Prostate gland (tissue), 2 donors: ENCODE results near the gene ESPNL. TPM values are rescaled to one million over a fixed set of nuclear protein-coding genes. Genes with fewer than 3 reads are reported as not detected.

Experiments used
- DNase-seq: peaks from one replicate; pipeline ENCODE4 v3.0.0-alpha.2; 2019; ENCODE audit warnings: low spot score
- H3K27ac ChIP-seq, 2 donors: fragments of 200-600 bp; sonication (generic); 2 replicates each; pipeline ENCODE4 v1.5.1; 2017 to 2019
- H3K27me3 ChIP-seq: fragments of 200-600 bp; sonication (generic); replicated peaks from 2 replicates; pipeline ENCODE4 v1.5.1; 2019; ENCODE audit not compliant: insufficient read depth
- H3K36me3 ChIP-seq, 2 donors: fragments of 200-600 bp; sonication (generic); 1 replicate in 1 of 2; 2 replicates in 1 of 2; pipeline versions ENCODE4 v1.5.1 to v1.8.1; 2017 to 2019
- H3K4me1 ChIP-seq: fragments of 200-600 bp; sonication (generic); replicated peaks from 2 replicates; pipeline ENCODE4 v1.5.1; 2019
- H3K4me3 ChIP-seq, 2 donors: fragments of 200-600 bp; sonication (generic); 2 replicates each; pipeline ENCODE4 v1.5.1; 2017 to 2019
- H3K9me3 ChIP-seq: fragments of 200-600 bp; sonication (generic); 2 replicates; pipeline ENCODE4 v1.5.1; 2017
- POLR2A ChIP-seq: fragments of 450-650 bp; IDR thresholded peaks from one replicate; pipeline ENCODE4 v1.6.1; 2016; ENCODE audit warnings: antibody characterized with exemption, mild to moderate bottlenecking
- POLR2AphosphoS5 ChIP-seq: sonication (generic); formaldehyde crosslinking; IDR thresholded peaks from one replicate; pipeline ENCODE4 v1.6.1; 2017; ENCODE audit warnings: antibody characterized with exemption
- WGBS: methylation state at CpG from one replicate; pipeline ENCODE4 v1.1.5; 2018; 5-methylcytosine and 5-hydroxymethylcytosine counted together
- intact Hi-C: fragments of 100-400 bp; cut with DNase I; formaldehyde crosslinking; loops from one replicate; pipeline ENCODE4 v1.14.2; 2022
- total RNA-seq, 2 donors: library from RNA; depleted of rRNA; stranded (reverse); fragments of >200 nt; gene quantifications; one replicate each; pipeline ENCODE4 v1.1.0, GENCODE V29; 2016
- TF ChIP-seq, protein P1 (sequence below), 4 experiments: fragments of 200-600 bp in 2 of 4; fragments of 450-650 bp in 2 of 4; sonication (generic) in 2 of 4; IDR thresholded peaks; 1 replicate in 3 of 4; 2 replicates in 1 of 4; pipeline ENCODE4 v1.5.1; 2016 to 2019; ENCODE audit warnings: antibody characterized with exemption in 4 of 4, mild to moderate bottlenecking in 2 of 4, moderate library complexity in 2 of 4

ESPNL gene
- total RNA-seq, 2 donors from 2014 or later = 0.68 to 3.9 TPM

DNA sequence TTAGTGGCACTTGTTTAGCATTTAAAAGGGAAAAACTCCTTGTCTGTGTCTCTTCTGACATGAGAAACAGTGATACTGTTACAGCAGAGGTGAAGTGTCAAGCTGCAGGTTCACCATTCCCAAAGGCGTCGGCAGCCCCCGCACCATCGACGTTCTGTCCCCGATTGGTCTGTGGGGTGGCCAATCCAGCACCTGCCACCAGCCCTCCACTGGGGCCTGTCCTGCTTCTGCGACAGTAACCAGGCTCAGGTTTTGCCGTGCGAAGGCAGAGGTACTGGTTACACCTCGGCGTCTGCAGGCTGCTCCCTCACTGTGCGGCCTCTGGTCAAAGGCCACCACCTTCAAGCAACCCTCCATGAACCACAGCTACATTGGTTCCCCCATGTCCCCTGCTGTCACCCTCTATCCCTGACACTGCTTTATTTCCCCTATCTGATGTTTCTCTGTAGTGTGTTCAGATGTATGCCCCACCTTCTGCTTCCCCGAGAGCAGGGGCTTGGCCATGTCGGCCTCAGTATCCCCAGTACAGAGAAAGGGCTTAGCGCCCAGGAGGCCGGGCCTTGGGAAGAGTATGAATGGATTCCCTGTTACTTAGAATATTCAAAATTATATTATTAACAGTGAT is 8.6 kb upstream of the ESPNL start:
- no peaks in the 10 kb centered on the region for H3K4me1 ChIP-seq
- TF ChIP-seq POLR2A = no peak
- TF ChIP-seq, protein P1, sequence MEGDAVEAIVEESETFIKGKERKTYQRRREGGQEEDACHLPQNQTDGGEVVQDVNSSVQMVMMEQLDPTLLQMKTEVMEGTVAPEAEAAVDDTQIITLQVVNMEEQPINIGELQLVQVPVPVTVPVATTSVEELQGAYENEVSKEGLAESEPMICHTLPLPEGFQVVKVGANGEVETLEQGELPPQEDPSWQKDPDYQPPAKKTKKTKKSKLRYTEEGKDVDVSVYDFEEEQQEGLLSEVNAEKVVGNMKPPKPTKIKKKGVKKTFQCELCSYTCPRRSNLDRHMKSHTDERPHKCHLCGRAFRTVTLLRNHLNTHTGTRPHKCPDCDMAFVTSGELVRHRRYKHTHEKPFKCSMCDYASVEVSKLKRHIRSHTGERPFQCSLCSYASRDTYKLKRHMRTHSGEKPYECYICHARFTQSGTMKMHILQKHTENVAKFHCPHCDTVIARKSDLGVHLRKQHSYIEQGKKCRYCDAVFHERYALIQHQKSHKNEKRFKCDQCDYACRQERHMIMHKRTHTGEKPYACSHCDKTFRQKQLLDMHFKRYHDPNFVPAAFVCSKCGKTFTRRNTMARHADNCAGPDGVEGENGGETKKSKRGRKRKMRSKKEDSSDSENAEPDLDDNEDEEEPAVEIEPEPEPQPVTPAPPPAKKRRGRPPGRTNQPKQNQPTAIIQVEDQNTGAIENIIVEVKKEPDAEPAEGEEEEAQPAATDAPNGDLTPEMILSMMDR (IDR thresholded peaks at IDR 0.05) = no peak
- no peak for TF ChIP-seq POLR2AphosphoS5
- no peaks in the 10 kb centered on the region for H3K27me3 ChIP-seq
- H3K36me3 ChIP-seq = no peaks in the 10 kb centered on the region
- no peaks in the 10 kb centered on the region for H3K9me3 ChIP-seq
- H3K27ac ChIP-seq = no peak overlapping the region
- intact Hi-C loops = no loop called here
- 95% methylated on average over 16 of the region's 16 CpGs for WGBS
- H3K4me3 ChIP-seq = no peak overlapping the region
- DNase-seq = no peak

DNA sequence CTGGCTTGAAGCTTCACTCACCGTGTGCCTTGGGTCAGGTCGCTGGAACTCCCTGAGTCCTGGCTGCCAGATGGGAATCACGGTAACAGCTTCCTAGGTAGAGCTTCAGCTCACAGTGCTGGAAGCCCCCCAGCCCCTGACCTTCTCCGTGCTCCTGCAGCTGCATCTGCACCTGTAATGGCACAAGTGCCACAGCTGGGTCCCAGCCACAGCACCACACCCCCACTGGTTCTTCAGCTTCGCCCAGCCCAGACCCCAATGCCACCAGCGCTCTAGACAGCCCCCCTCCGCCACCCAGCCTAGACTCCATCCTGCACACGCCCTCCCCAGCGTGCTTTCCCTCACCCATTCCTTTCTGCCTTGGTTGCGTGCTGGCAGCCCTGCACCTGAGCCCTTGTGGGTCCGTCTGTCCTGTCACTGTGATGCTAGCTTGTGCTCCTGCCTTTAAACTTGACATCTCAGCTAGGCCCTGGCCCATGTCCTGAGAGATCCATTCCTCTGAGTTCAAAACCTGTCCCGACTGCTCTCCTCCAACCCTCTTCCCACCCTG is 7.6 kb upstream of the ESPNL start:
- Histone ChIP-seq H3K36me3 (no peaks in the 10 kb centered on the region), H3K4me3 (no peak overlapping the region), H3K9me3 (no peaks in the 10 kb centered on the region), H3K27ac (no peak overlapping the region), H3K27me3 (no peaks in the 10 kb centered on the region), H3K4me1 (no peaks in the 10 kb centered on the region)
- TF ChIP-seq POLR2A = no peak
- no peak for TF ChIP-seq POLR2AphosphoS5
- TF ChIP-seq, protein P1 (IDR thresholded peaks at IDR 0.05) = no peak
- intact Hi-C loops = no loop called here
- DNase-seq = no peak
- 97% methylated on average over 12 of the region's 12 CpGs for WGBS

DNA sequence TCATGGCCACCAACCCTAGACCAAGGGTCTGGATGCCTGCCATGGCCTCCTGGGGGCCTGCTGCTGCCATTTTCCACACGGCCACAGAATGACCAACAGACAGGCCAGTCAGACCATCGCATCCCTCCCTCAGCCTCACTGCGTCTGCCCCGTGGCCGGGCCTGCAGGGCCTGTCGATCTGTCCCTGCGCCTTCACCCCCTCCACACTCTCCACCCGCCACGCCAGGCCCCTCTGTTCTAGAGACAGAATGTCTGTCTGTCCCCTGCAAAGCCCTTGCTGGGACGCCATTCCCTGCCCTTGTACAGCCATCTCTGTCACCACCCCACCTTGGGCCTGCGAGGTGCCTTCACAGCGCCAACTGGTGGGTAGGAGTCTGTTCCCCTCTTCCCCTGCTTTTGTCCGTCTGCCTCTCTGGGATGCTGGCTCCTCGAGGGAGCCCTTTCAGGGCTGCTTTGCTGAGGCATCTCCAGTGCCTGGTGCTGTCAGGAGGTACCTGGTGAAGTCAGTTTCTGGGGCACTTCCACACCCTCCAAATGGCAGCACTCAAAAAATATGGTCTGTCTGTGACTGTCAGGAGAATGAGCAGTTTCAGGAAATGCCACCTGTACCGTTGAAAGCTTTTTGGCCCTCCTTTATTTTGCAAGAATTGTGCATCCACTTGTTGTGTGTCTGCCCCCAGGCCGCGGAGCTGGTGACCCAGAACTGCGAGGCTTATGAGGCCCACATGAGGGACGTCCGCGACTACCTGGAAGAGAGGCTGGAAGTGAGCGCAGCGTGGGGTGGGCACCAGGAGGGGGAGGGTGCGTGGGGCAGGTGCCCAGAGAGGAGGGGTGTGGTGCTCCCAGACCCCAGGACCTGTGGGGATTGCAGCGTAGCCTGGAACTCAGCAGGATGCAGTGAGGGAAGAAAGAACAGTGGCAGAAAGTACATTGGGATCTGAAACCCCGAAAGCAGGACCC is 6.7 kb upstream of the ESPNL start:
- Histone ChIP-seq H3K27me3 (no peaks in the 10 kb centered on the region), H3K27ac (no peak overlapping the region), H3K36me3 (no peaks in the 10 kb centered on the region), H3K4me3 (no peak overlapping the region), H3K9me3 (no peaks in the 10 kb centered on the region), H3K4me1 (no peaks in the 10 kb centered on the region)
- TF ChIP-seq, protein P1 (IDR thresholded peaks at IDR 0.05) = no peak
- no peak for TF ChIP-seq POLR2AphosphoS5
- TF ChIP-seq POLR2A = no peak
- 86% methylated on average over 26 of the region's 26 CpGs for WGBS
- intact Hi-C loops = no loop called here
- no peak for DNase-seq

DNA sequence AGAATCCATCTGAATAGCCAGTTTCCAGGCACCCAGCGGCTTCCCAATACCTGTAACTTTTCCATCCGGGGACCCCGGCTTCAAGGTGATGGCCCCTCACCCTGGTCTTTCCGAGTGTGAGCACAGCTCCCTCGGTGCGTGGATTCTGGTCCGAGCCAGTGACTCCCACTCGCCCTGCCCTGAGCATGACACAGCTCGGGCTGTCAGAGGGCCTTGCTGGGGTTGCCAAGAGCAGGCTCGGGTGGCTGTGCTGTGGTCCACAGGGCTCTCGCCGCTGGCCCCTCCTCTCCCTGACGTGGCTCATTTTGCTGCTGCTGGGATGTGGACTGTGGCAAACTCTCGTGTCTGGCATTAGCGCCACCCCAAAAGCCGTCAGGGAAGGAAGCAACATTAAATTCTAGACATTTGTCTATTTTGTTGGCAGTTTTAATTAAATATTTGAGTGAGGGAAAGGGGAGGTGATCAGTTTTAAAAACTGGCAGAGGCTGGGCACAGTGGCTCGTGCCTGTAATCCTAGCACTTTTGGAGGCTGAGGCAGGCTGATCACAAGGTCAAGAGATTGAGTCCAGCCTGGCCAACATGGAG is 5.6 kb upstream of the ESPNL start:
- intact Hi-C loops = no loop called here
- no peaks in the 10 kb centered on the region for H3K36me3 ChIP-seq
- H3K27ac ChIP-seq = no peak overlapping the region
- H3K27me3 ChIP-seq = no peaks in the 10 kb centered on the region
- WGBS = 90% methylated on average over 17 of the region's 17 CpGs
- TF ChIP-seq POLR2AphosphoS5 (no peak), POLR2A (no peak)
- TF ChIP-seq, protein P1 (IDR thresholded peaks at IDR 0.05) = no peak
- no peaks in the 10 kb centered on the region for H3K4me1 ChIP-seq
- H3K9me3 ChIP-seq = no peaks in the 10 kb centered on the region
- no peak overlapping the region for H3K4me3 ChIP-seq
- no peak for DNase-seq
